K562 (cell line): ENCODE results near the gene TOMM22.

Experiments
- C11orf30 ChIP-seq: fragments of 450-650 bp; IDR thresholded peaks from 2 replicates; pipeline ENCODE4 v1.6.1; 2016; ENCODE audit warnings: low read depth, mild to moderate bottlenecking
- EZH2 ChIP-seq: IDR thresholded peaks from 2 replicates; pipeline ENCODE4 v1.6.1; 2012; ENCODE audit warnings: low read depth, mild to moderate bottlenecking, inconsistent platforms, low read length, borderline replicate concordance
- FOS ChIP-seq: IDR thresholded peaks from 3 replicates; pipeline ENCODE4 v1.6.1; 2011; ENCODE audit not compliant: insufficient read length; ENCODE audit errors: extremely low read depth
- HMG20A ChIP-seq: fragments of 450-650 bp; formaldehyde crosslinking; conservative IDR thresholded peaks from 2 replicates; pipeline ENCODE4 v1.4.0; 2020; ENCODE audit warnings: mild to moderate bottlenecking, mixed read lengths
- KLF16 ChIP-seq: IDR thresholded peaks from 2 replicates; pipeline ENCODE4 v1.6.1; 2016; ENCODE audit warnings: antibody characterized with exemption
- NR3C1 ChIP-seq: sonication (generic); formaldehyde crosslinking; IDR thresholded peaks from 2 replicates; pipeline ENCODE4 v1.8.1; 2022; ENCODE audit warnings: missing genetic modification reagents
- POLR2A ChIP-seq: fragments of 450-650 bp; conservative IDR thresholded peaks from 2 replicates; pipeline ENCODE4 v1.6.1; 2016
- SMAD3 ChIP-seq: fragments of 450-650 bp; formaldehyde crosslinking; conservative IDR thresholded peaks from 2 replicates; pipeline ENCODE4 v1.4.0; 2020; ENCODE audit warnings: mild to moderate bottlenecking
- SRSF9 ChIP-seq: fragments of 200-400 bp; formaldehyde crosslinking; IDR thresholded peaks from 2 replicates; pipeline ENCODE4 v1.6.1; 2017; ENCODE audit warnings: low read depth, low read length, borderline replicate concordance
- TARDBP ChIP-seq: fragments of 450-650 bp; IDR thresholded peaks from 2 replicates; pipeline ENCODE4 v1.6.1; 2016
- TBL1XR1 ChIP-seq, 2 experiments: IDR thresholded peaks; 2 replicates each; pipeline ENCODE4 v1.6.1; 2012; ENCODE audit warnings: improper control_type of control experiment in 2 of 2, low read length in 2 of 2, mild to moderate bottlenecking in 1 of 2
- TCF7L2 ChIP-seq: fragments of 150-350 bp; IDR thresholded peaks from 2 replicates; pipeline ENCODE4 v1.6.1; 2016; ENCODE audit warnings: low read depth, mild to moderate bottlenecking, low read length, moderate library complexity
- ZNF174 ChIP-seq: fragments of 250-450 bp; sonication (Bioruptor Pico); IDR thresholded peaks from 2 replicates; pipeline ENCODE4 v1.4.0; 2020; ENCODE audit warnings: mild to moderate bottlenecking

- TF ChIP-seq KLF16: no peak
- no peak for TF ChIP-seq POLR2A
- TF ChIP-seq TARDBP: no peak
- TF ChIP-seq TBL1XR1 (IDR thresholded peaks at IDR 0.05; ENCODE audit: low read length in 2 of 2): no peak
- no peak for TF ChIP-seq C11orf30
- TF ChIP-seq SRSF9: no peak
- no peak for TF ChIP-seq EZH2
- no peak for TF ChIP-seq NR3C1
- TF ChIP-seq SMAD3 (CRISPR knock-in tag): no peak
- TF ChIP-seq HMG20A (CRISPR knock-in tag): no peak
- no peak for TF ChIP-seq ZNF174
- TF ChIP-seq TCF7L2: no peak
- no peak for TF ChIP-seq FOS
Observed at GRCh38 chr22:38655519-38656255, 26.1 kb upstream of the TOMM22 start.
